ENCODE data around the gene MICALL2.

MICALL2 gene

DNA sequence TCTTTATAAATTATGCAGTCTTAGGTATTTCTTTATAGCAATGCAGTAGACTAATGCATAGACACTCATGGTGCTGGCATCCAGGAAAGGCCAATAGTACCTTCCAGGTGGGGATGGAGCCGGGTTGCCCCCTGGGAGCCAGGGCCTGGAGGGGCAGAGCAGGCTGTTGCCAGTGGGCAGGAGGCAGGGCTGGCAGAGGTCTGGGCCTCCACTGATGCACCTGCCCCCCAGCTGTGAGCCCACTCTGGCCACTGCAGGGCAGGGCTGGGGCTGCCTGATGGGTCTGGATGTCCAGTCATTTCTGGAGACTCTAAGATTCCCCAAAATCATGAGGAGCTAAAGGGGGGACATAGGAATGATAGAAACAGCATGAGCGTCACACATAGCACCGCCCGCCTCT lies 66.7 kb downstream of the MICALL2 start:
- no peak for DNase-seq (ENCODE audit: low spot score)

DNA sequence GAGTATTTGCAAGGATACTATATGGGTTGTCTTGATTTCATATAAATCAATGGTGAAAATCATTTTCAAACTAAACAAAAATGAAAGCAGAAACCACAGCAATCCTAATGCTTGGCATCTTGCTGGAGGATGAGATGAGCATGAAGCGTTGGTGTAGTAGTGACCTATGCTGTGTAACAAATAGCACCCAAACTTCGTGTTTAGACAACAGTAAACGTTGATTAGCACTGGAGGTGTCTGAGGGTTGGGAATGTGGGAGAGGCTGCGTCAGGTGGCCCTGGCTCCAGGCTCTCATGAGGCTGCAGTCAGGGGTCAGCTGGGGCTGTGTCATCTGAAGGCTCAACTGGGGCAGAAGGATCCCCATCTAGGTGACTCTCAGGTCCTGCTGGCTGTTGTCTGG lies 67.8 kb downstream of the MICALL2 start:
- no peak for DNase-seq (ENCODE audit: low spot score)

DNA sequence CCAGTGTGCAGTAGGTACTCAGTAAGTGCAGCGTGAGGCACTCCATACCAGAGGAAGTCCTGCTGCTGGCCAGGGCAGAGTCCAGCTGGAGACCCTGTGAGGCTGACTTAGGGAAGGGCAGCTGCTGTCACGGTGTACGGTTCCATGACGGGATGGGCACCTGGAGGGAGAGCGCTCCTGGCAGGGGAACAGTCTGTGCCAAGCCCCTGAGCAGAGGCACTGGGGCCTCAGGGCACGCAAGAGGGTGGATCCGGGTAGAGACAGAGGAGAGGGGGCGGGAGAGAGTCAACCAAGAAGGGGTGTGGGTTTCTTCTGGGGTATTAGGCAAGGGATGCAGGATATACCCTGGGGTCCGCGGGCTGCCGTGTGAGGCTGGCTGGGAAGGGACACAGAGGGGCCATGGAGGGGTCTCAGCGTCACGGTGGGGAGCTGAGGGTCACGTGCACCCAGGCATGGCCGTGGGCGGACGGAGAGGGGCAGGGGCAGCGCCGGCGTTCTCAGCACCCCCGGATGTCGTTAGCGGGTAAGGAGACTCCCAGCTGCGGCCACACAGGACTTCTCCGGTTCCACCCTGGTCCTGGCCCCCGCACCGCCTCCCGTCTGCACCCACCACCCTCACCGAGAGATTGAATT lies 70.5 kb downstream of the MICALL2 start:
- DNase-seq (ENCODE audit: low spot score), result no peak

DNA sequence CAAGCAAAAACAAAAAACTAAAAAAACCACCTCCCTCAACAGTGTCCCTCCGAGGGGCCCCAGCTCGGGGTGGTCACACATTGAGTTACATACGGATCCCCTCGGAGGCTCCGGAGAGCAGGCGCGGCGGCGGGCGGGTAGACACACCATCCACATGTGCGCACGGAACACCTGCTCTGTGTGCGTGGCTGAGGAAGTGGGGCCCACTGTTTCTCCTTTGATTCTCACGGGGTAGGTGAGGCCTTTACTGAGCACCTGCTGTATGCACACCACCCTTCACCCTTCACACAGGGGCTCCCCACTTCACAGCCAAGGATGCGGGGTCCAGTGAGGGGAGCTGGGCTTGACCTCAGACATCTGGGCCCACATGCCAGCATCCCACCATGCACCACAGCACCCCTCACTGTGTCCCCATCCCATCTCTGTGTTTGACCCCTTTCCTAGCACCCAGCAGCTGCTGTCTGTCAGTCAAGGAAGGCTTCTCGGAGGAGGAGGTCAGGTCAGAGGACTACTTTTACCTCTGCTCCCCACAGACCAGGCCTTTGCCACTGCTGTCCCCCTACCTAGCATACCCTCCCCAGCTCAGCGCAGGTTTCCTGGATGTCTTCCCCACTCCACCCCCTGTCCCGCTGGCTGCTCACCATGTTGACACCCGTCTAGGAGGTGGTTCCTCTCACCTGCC lies 71.1 kb downstream of the MICALL2 start:
- DNase-seq (ENCODE audit: low spot score), result no peak

DNA sequence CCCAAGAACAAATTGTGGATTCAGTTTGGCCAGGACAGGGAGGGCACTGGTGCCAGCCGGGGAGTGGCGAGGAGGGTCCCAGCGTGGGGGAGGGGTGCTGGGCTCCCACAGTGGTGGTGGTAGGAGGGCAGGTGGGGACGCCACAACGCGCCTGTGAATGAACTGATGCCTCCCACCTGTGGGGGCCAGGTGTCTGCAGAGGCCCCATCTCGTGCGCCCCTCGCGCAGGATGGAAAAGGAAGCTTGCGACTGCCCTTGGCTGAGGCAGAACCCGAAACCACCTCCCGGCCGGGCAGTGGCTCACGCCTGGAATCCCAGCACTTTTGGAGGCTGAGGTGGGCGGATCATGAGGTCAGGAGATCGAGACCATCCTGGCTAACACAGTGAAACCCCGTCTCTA lies 72.0 kb downstream of the MICALL2 start:
- no peak for DNase-seq (ENCODE audit: low spot score)

DNA sequence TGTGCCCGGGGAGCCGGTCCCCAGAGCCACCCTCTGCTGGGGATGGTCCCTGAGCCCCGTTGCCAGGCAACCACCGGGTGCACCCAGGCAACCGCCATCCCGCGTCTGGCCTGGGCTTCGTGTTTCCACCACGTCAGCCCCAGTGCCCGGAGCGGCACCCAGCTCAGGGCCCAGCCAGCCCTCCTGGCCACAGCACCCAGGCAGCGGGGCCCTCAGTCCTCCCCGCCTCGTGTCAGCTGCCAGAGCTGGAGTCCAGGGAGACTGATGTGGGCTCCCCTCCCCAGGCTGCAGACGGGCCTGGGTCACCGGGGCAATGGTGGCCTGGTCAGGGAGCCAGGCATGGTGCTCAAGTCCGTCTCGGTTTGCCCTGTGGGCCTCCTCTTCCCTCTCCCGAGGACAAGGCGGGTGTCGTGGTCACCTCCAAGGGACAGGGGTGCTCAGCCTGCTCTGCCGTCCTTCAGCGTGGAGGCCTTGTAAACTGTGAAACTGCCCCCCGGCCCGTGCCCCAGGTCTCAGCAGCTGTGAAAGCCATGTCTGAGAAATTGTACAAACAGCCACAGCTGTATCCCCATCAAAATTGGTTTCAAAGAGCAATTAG lies 72.5 kb downstream of the MICALL2 start:
- DNase-seq (ENCODE audit: low spot score), result no peak

DNA sequence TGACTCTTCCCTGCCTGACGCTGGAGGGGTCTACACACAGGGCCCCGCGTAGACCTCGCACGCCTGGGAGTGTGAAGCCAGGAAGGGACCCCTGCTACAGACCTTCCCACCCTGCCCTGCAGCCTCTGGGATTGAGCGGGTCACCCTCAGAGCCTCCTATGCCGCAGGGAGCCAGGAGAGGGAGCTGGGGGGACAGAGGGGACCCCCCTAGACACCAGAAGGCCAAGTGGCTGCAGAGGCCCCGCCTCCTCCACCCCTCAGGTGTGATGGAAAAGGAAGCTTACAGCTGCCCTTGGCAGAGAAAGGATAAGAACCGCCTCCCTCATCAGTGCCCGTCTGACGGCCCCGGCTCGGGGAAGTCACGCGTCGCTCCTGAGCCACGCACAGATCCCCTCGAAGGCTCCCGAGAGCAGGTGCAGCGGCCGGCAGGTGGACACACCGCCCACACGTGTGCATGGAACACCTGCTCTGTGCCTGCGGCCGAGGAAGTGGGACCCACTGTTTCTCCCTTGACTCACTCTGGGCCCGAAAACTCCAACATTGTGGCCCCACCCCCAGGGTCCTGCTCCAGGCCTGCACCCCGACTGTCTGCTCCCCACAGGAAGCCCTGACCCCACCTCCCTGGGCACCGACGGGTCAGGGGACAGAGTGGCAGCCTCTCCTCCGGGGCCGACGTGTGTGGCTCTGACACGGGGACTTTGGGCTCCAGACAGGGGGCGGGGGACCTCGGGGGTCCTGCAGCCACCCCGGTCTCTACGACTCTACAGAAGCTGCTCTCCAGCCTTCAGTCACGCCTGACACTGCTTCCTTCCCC lies 73.3 kb downstream of the MICALL2 start:
- DNase-seq (ENCODE audit: low spot score), result no peak

DNA sequence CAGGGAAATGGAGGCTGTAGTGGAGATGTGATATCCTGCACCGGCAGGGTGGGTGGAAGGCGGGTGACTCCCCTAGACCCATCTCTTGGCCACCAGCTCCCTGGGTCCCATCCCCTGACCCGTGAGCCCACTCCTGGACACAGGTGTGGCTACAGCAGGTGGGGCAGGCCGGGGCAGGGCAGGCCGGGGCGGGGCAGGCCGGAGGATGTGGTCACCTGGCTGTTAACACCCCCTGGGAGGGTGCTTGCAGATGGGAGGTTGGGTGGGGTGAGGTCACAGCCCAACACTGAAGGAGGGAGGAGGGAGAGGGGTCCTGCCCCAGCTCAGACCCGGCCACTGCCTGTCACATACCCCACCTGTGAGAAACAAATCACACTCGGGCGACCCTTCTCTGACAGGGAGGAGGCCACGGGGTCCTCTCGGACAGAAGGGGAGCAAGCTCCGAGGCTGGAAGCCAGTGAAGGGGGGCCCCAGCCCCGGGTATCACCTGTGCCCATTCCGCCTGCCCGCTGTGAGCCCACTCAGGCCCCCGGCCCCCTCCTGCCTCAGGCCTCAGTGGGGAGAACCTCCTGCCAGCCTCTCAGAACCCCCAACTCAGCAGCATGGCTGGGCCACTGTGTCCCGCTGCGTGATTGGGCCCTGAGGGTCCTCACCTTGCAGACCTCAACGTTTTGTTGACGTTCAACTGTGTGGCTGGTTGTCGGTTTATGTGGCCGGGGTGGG lies 74.0 kb downstream of the MICALL2 start:
- DNase-seq (ENCODE audit: low spot score), result no peak
